Measurements from ENCODE around the gene MCM3AP.

- TF ChIP-seq BHLHE40 (IDR thresholded peaks at IDR 0.05; ENCODE audit: borderline replicate concordance) = no peak
- TF ChIP-seq HDGF (IDR thresholded peaks at IDR 0.05; ENCODE audit: borderline replicate concordance) = no peak
- TF ChIP-seq FOXA1 (IDR thresholded peaks at IDR 0.05) = no peak
- no peak for TF ChIP-seq ELF4 (IDR thresholded peaks at IDR 0.05)
- TF ChIP-seq CTBP1 (IDR thresholded peaks at IDR 0.05; ENCODE audit: borderline replicate concordance) = no peak
- TF ChIP-seq TARDBP (IDR thresholded peaks at IDR 0.05) = no peak
- TF ChIP-seq SP1 (IDR thresholded peaks at IDR 0.05) = no peak
- TF ChIP-seq L3MBTL2 (conservative IDR thresholded peaks at IDR 0.05) = no peak
These were observed 55.5 kb downstream of the MCM3AP start for GRCh38 chr21:46229923-46230260.
